HEK293 (cell line): ENCODE measurements around the gene SDHAF4.

Source experiments
- CTCF ChIA-PET: fragments of 350-600 bp; formaldehyde crosslinking; extraction: SDS; loops from one replicate; lab custom pipeline; 2021; ENCODE audit warnings: antibody characterized with exemption; lab: Yijun Ruan, JAX
- POLR2A ChIA-PET: fragments of 300-600 bp; formaldehyde crosslinking; extraction: SDS; loops from one replicate; lab custom pipeline; 2020; ENCODE audit warnings: antibody characterized with exemption, inconsistent platforms; lab: Yijun Ruan, JAX
- H3K27ac ChIP-seq: fragments of 200-500 bp; sonication (Bioruptor generic); 2 replicates; pipeline ENCODE4 v1.5.1; 2014; ENCODE audit warnings: low read depth, low read length, control low read depth, inconsistent platforms; ENCODE audit errors: extremely low read depth
- H3K36me3 ChIP-seq, 2 experiments: fragments of 200-500 bp in 1 of 2; sonication (Bioruptor generic) in 1 of 2; 1 replicate in 1 of 2; 2 replicates in 1 of 2; pipeline ENCODE4 v1.5.1; 2014 to 2017; ENCODE audit warnings: inconsistent platforms in 2 of 2, low read length in 2 of 2; ENCODE audit not compliant: control insufficient read depth in 2 of 2, insufficient read depth in 1 of 2
- H3K4me1 ChIP-seq: fragments of 200-500 bp; sonication (Bioruptor generic); 2 replicates; pipeline ENCODE4 v1.5.1; 2014; ENCODE audit warnings: mild to moderate bottlenecking, low read length, inconsistent platforms; ENCODE audit not compliant: control insufficient read depth, insufficient read depth
- H3K4me3 ChIP-seq: 2 replicates; pipeline ENCODE4 v1.5.1; 2011; ENCODE audit warnings: low read depth, mild to moderate bottlenecking, control low read depth, low read length, moderate library complexity
- H3K9me3 ChIP-seq: fragments of 200-500 bp; sonication (Bioruptor generic); 2 replicates; pipeline ENCODE4 v1.5.1; 2014; ENCODE audit warnings: low read depth, low read length, inconsistent platforms; ENCODE audit not compliant: control insufficient read depth, insufficient read depth
- FEZF1 ChIP-seq: fragments of 450-650 bp; formaldehyde crosslinking; IDR thresholded peaks from 2 replicates; pipeline ENCODE4 v1.5.1; 2016; ENCODE audit warnings: missing biosample characterization, missing genetic modification characterization
- GLI4 ChIP-seq: fragments of 450-650 bp; formaldehyde crosslinking; IDR thresholded peaks from 2 replicates; pipeline ENCODE4 v1.5.1; 2016; ENCODE audit warnings: missing biosample characterization, missing genetic modification characterization
- IKZF3 ChIP-seq: fragments of 450-650 bp; IDR thresholded peaks from 2 replicates; pipeline ENCODE4 v1.5.0; 2018; ENCODE audit warnings: missing biosample characterization, mild to moderate bottlenecking, missing genetic modification characterization, moderate library complexity
- KLF8 ChIP-seq: fragments of 450-650 bp; formaldehyde crosslinking; IDR thresholded peaks from 2 replicates; pipeline ENCODE4 v1.5.1; 2016; ENCODE audit warnings: missing biosample characterization, missing genetic modification characterization
- KLF9 ChIP-seq: fragments of 450-650 bp; formaldehyde crosslinking; IDR thresholded peaks from 2 replicates; pipeline ENCODE4 v1.5.1; 2016; ENCODE audit warnings: missing biosample characterization, missing genetic modification characterization, low read depth
- MZF1 ChIP-seq: fragments of 450-650 bp; formaldehyde crosslinking; IDR thresholded peaks from 2 replicates; pipeline ENCODE4 v1.5.1; 2017; ENCODE audit warnings: missing biosample characterization, missing genetic modification characterization, borderline replicate concordance
- SALL2 ChIP-seq: fragments of 450-650 bp; formaldehyde crosslinking; IDR thresholded peaks from 2 replicates; pipeline ENCODE4 v1.5.0; 2017; ENCODE audit warnings: missing biosample characterization, mild to moderate bottlenecking, missing genetic modification characterization, borderline replicate concordance
- SCRT2 ChIP-seq: fragments of 450-650 bp; formaldehyde crosslinking; IDR thresholded peaks from 2 replicates; pipeline ENCODE4 v1.5.1; 2016; ENCODE audit warnings: missing biosample characterization, missing genetic modification characterization
- SP2 ChIP-seq: fragments of 450-650 bp; formaldehyde crosslinking; IDR thresholded peaks from 2 replicates; pipeline ENCODE4 v1.5.1; 2016; ENCODE audit warnings: missing biosample characterization, missing genetic modification characterization
- TRIM28 ChIP-seq: IDR thresholded peaks from 2 replicates; pipeline ENCODE4 v1.6.1; 2011; ENCODE audit warnings: low read length, control low read depth, borderline replicate concordance
- ZFHX2 ChIP-seq: fragments of 450-650 bp; formaldehyde crosslinking; conservative IDR thresholded peaks from 2 replicates; pipeline ENCODE4 v1.5.1; 2016; ENCODE audit warnings: missing biosample characterization, missing genetic modification characterization
- ZNF174 ChIP-seq: fragments of 450-650 bp; formaldehyde crosslinking; IDR thresholded peaks from 2 replicates; pipeline ENCODE4 v1.5.0; 2017; ENCODE audit warnings: missing biosample characterization, mild to moderate bottlenecking, missing genetic modification characterization
- ZNF221 ChIP-seq: fragments of 450-650 bp; formaldehyde crosslinking; IDR thresholded peaks from 2 replicates; pipeline ENCODE4 v1.5.1; 2017; ENCODE audit warnings: missing biosample characterization, missing genetic modification characterization, borderline replicate concordance
- ZNF266 ChIP-seq: fragments of 450-650 bp; formaldehyde crosslinking; IDR thresholded peaks from 2 replicates; pipeline ENCODE4 v1.5.1; 2016; ENCODE audit warnings: missing biosample characterization, missing genetic modification characterization, low read depth
- ZNF324 ChIP-seq: fragments of 450-650 bp; formaldehyde crosslinking; IDR thresholded peaks from 2 replicates; pipeline ENCODE4 v1.5.1; 2016; ENCODE audit warnings: missing biosample characterization, missing genetic modification characterization
- ZNF335 ChIP-seq: fragments of 450-650 bp; formaldehyde crosslinking; conservative IDR thresholded peaks from 2 replicates; pipeline ENCODE4 v1.5.1; 2016; ENCODE audit warnings: missing biosample characterization, missing genetic modification characterization
- ZNF341 ChIP-seq: fragments of 450-650 bp; formaldehyde crosslinking; IDR thresholded peaks from 2 replicates; pipeline ENCODE4; 2016; ENCODE audit warnings: low read depth, missing biosample characterization, missing genetic modification characterization
- ZNF366 ChIP-seq: fragments of 450-650 bp; formaldehyde crosslinking; conservative IDR thresholded peaks from 2 replicates; pipeline ENCODE4 v1.5.1; 2016; ENCODE audit warnings: missing biosample characterization, missing genetic modification characterization
- ZNF416 ChIP-seq: fragments of 450-650 bp; formaldehyde crosslinking; IDR thresholded peaks from 2 replicates; pipeline ENCODE4 v1.5.1; 2016; ENCODE audit warnings: missing biosample characterization, missing genetic modification characterization
- ZNF510 ChIP-seq: fragments of 450-650 bp; formaldehyde crosslinking; IDR thresholded peaks from 2 replicates; pipeline ENCODE4 v1.5.1; 2018; ENCODE audit warnings: mild to moderate bottlenecking, missing genetic modification characterization, missing biosample characterization; ENCODE audit not compliant: insufficient replicate concordance
- ZNF529 ChIP-seq: fragments of 450-650 bp; formaldehyde crosslinking; IDR thresholded peaks from 2 replicates; pipeline ENCODE4 v1.5.1; 2017; ENCODE audit warnings: missing genetic modification characterization, missing biosample characterization; ENCODE audit not compliant: insufficient replicate concordance
- ZNF558 ChIP-seq: fragments of 450-650 bp; formaldehyde crosslinking; IDR thresholded peaks from 2 replicates; pipeline ENCODE4 v1.5.1; 2016; ENCODE audit warnings: missing biosample characterization, missing genetic modification characterization
- ZNF701 ChIP-seq: fragments of 450-650 bp; formaldehyde crosslinking; IDR thresholded peaks from 2 replicates; pipeline ENCODE4 v1.5.1; 2016; ENCODE audit warnings: missing biosample characterization, missing genetic modification characterization
- ZNF791 ChIP-seq: fragments of 450-650 bp; formaldehyde crosslinking; IDR thresholded peaks from 2 replicates; pipeline ENCODE4 v1.5.1; 2016; ENCODE audit warnings: missing biosample characterization, missing genetic modification characterization
- ZNF792 ChIP-seq: fragments of 450-650 bp; formaldehyde crosslinking; IDR thresholded peaks from 2 replicates; pipeline ENCODE4 v1.5.1; 2016; ENCODE audit warnings: missing biosample characterization, missing genetic modification characterization
- TF ChIP-seq, protein P1 (sequence below): fragments of 450-650 bp; formaldehyde crosslinking; IDR thresholded peaks from 2 replicates; pipeline ENCODE4 v1.5.1; 2016; ENCODE audit warnings: missing biosample characterization, missing genetic modification characterization
- TF ChIP-seq, protein P2 (sequence below): fragments of 450-650 bp; formaldehyde crosslinking; IDR thresholded peaks from 2 replicates; pipeline ENCODE4 v1.5.1; 2016; ENCODE audit warnings: missing biosample characterization, missing genetic modification characterization
- TF ChIP-seq, protein P3 (sequence below): fragments of 450-650 bp; IDR thresholded peaks from 2 replicates; pipeline ENCODE4 v1.5.1; 2018; ENCODE audit warnings: missing biosample characterization, missing genetic modification characterization
- TF ChIP-seq, protein P4 (sequence below): fragments of 450-650 bp; formaldehyde crosslinking; IDR thresholded peaks from 2 replicates; pipeline ENCODE4 v1.5.1; 2017; ENCODE audit warnings: missing biosample characterization, missing genetic modification characterization
- TF ChIP-seq, protein P5 (sequence below): fragments of 450-650 bp; formaldehyde crosslinking; IDR thresholded peaks from 2 replicates; pipeline ENCODE4 v1.5.1; 2016; ENCODE audit warnings: missing biosample characterization, missing genetic modification characterization, borderline replicate concordance

The SDHAF4 gene

DNA sequence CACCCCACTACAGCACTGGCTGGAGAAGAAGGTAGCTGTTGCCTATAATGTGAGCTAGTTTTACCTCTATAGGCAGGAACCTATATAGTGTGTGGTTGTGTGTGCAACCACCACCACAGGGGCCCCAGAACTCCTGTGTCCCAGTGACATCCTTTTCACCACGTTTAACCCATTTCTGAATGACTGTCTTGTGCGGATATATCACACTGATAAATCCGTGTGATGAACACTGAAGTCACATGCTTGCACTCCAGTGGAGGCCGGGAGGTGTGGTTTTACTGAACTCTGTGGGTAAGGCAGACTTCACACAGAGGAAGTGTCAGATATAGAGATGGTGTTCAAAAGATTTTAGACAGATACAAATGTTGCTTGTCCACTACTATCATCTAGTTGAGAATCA, 32.5 kb downstream of the SDHAF4 start:
- no peak for TF ChIP-seq ZNF701 (tag by site-specific recombination)
- TF ChIP-seq, protein P1, sequence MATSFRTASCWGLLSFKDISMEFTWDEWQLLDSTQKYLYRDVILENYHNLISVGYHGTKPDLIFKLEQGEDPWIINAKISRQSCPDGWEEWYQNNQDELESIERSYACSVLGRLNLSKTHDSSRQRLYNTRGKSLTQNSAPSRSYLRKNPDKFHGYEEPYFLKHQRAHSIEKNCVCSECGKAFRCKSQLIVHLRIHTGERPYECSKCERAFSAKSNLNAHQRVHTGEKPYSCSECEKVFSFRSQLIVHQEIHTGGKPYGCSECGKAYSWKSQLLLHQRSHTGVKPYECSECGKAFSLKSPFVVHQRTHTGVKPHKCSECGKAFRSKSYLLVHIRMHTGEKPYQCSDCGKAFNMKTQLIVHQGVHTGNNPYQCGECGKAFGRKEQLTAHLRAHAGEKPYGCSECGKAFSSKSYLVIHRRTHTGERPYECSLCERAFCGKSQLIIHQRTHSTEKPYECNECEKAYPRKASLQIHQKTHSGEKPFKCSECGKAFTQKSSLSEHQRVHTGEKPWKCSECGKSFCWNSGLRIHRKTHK (tag by site-specific recombination): no peak
- TF ChIP-seq GLI4 (tag by site-specific recombination): no peak
- TF ChIP-seq ZNF174 (tag by site-specific recombination): no peak
- TF ChIP-seq ZNF510 (tag by site-specific recombination): no peak
- TF ChIP-seq, protein P2, sequence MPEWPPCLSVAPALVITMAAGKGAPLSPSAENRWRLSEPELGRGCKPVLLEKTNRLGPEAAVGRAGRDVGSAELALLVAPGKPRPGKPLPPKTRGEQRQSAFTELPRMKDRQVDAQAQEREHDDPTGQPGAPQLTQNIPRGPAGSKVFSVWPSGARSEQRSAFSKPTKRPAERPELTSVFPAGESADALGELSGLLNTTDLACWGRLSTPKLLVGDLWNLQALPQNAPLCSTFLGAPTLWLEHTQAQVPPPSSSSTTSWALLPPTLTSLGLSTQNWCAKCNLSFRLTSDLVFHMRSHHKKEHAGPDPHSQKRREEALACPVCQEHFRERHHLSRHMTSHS: no peak
- TF ChIP-seq ZNF266: no peak
- no peak for TF ChIP-seq SALL2 (tag by site-specific recombination)
- TF ChIP-seq ZNF366 (tag by site-specific recombination): no peak
- no peak for TF ChIP-seq ZNF791 (tag by site-specific recombination)
- no peak for TF ChIP-seq MZF1 (tag by site-specific recombination)
- no peak for TF ChIP-seq ZNF558 (tag by site-specific recombination)
- no peak for TF ChIP-seq ZNF341 (tag by site-specific recombination)
- TF ChIP-seq ZNF324 (tag by site-specific recombination): no peak
- TF ChIP-seq ZNF529 (tag by site-specific recombination): no peak
- no peak for TF ChIP-seq ZFHX2
- TF ChIP-seq TRIM28: no peak
- TF ChIP-seq, all 188 proteins: peak for 0
- Histone ChIP-seq H3K4me3 (no peak overlapping the region), H3K9me3 (no peaks in the 10 kb centered on the region), H3K36me3 (no peaks in the 10 kb centered on the region), H3K4me1 (no peaks in the 10 kb centered on the region), H3K27ac (no peak overlapping the region)
- ChIA-PET CTCF (interaction anchor here (0.6 kb wide), 1 partner anchor 46 kb away, joined by 3 read pairs; no protein-coding TSS in a partner anchor), POLR2A (interaction anchor here (0.6 kb wide), 1 partner anchor 186 kb away, joined by 5 read pairs; the partner anchor contains the start of gene FAM135A)

DNA sequence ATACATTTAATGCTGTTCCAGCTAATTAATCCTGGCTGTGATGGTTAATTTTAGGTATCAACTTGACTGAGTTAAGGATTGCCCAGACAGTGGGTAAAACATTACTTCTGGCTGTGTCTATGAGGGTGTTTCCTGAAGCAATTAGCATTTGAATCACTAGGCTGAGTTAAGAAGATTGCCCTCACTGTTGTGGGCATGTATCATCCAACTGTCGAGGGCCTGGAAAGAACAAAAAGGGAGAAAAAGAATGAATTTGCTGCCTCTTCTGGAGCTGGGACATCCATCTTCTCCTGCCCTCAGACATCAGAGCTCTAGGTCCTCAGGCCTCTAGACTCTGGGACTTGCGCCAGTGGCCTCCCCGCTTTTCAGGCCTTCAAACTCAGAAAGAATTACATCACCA, 34.3 kb downstream of the SDHAF4 start:
- Histone ChIP-seq H3K27ac (no peak overlapping the region), H3K4me3 (no peak overlapping the region), H3K36me3 (no peaks in the 10 kb centered on the region), H3K9me3 (no peaks in the 10 kb centered on the region), H3K4me1 (no peaks in the 10 kb centered on the region)
- ChIA-PET CTCF (interaction anchor here (1.3 kb wide), 1 partner anchor 9 kb away, joined by 3 read pairs; no protein-coding TSS in a partner anchor), POLR2A (no interaction called here)
- TF ChIP-seq SP2 (tag by site-specific recombination): no peak
- no peak for TF ChIP-seq ZNF792 (tag by site-specific recombination)
- no peak for TF ChIP-seq TRIM28
- TF ChIP-seq ZNF335 (tag by site-specific recombination): no peak
- TF ChIP-seq, protein P3, sequence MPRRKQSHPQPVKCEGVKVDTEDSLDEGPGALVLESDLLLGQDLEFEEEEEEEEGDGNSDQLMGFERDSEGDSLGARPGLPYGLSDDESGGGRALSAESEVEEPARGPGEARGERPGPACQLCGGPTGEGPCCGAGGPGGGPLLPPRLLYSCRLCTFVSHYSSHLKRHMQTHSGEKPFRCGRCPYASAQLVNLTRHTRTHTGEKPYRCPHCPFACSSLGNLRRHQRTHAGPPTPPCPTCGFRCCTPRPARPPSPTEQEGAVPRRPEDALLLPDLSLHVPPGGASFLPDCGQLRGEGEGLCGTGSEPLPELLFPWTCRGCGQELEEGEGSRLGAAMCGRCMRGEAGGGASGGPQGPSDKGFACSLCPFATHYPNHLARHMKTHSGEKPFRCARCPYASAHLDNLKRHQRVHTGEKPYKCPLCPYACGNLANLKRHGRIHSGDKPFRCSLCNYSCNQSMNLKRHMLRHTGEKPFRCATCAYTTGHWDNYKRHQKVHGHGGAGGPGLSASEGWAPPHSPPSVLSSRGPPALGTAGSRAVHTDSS (tag by site-specific recombination): no peak
- TF ChIP-seq KLF9 (tag by site-specific recombination): no peak
- TF ChIP-seq, protein P4, sequence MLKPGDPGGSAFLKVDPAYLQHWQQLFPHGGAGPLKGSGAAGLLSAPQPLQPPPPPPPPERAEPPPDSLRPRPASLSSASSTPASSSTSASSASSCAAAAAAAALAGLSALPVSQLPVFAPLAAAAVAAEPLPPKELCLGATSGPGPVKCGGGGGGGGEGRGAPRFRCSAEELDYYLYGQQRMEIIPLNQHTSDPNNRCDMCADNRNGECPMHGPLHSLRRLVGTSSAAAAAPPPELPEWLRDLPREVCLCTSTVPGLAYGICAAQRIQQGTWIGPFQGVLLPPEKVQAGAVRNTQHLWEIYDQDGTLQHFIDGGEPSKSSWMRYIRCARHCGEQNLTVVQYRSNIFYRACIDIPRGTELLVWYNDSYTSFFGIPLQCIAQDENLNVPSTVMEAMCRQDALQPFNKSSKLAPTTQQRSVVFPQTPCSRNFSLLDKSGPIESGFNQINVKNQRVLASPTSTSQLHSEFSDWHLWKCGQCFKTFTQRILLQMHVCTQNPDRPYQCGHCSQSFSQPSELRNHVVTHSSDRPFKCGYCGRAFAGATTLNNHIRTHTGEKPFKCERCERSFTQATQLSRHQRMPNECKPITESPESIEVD: no peak
- no peak for TF ChIP-seq ZNF558 (tag by site-specific recombination)
- TF ChIP-seq KLF8 (tag by site-specific recombination): no peak
- TF ChIP-seq FEZF1 (tag by site-specific recombination): no peak
- no peak for TF ChIP-seq ZNF366 (tag by site-specific recombination)
- TF ChIP-seq ZNF416 (tag by site-specific recombination): no peak
- TF ChIP-seq, protein P5, sequence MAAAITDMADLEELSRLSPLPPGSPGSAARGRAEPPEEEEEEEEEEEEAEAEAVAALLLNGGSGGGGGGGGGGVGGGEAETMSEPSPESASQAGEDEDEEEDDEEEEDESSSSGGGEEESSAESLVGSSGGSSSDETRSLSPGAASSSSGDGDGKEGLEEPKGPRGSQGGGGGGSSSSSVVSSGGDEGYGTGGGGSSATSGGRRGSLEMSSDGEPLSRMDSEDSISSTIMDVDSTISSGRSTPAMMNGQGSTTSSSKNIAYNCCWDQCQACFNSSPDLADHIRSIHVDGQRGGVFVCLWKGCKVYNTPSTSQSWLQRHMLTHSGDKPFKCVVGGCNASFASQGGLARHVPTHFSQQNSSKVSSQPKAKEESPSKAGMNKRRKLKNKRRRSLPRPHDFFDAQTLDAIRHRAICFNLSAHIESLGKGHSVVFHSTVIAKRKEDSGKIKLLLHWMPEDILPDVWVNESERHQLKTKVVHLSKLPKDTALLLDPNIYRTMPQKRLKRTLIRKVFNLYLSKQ (tag by site-specific recombination): no peak
- TF ChIP-seq SCRT2: no peak
- no peak for TF ChIP-seq IKZF3
- TF ChIP-seq ZNF221: no peak
- no peak for TF ChIP-seq ZFHX2
